ENCODE measurements around the gene RPN2. TPM values are rescaled to one million over a fixed set of nuclear protein-coding genes. Genes with fewer than 3 reads are reported as not detected.

RPN2 gene
- total RNA-seq (2021) (164 and 185 TPM in 2 replicates), Bru-seq, nascent RNA (percentile 90 among the genes with signal in this experiment), BruChase-seq, experiment 1, labeled RNA remaining after a 2-hour chase (percentile 78 among the genes with signal in this experiment), BruChase-seq, experiment 2, labeled RNA remaining after a 6-hour chase (percentile 87 among the genes with signal in this experiment)
- long read RNA-seq, transcript RPN2-201 (17 exons, 2,515 nt) = major isoform, 422 of 512 reads
- long read RNA-seq, partial matches to known transcripts = 24 of 512 reads
- long read RNA-seq, other reads (novel, unspliced or antisense) = 66 of 512 reads

DNA sequence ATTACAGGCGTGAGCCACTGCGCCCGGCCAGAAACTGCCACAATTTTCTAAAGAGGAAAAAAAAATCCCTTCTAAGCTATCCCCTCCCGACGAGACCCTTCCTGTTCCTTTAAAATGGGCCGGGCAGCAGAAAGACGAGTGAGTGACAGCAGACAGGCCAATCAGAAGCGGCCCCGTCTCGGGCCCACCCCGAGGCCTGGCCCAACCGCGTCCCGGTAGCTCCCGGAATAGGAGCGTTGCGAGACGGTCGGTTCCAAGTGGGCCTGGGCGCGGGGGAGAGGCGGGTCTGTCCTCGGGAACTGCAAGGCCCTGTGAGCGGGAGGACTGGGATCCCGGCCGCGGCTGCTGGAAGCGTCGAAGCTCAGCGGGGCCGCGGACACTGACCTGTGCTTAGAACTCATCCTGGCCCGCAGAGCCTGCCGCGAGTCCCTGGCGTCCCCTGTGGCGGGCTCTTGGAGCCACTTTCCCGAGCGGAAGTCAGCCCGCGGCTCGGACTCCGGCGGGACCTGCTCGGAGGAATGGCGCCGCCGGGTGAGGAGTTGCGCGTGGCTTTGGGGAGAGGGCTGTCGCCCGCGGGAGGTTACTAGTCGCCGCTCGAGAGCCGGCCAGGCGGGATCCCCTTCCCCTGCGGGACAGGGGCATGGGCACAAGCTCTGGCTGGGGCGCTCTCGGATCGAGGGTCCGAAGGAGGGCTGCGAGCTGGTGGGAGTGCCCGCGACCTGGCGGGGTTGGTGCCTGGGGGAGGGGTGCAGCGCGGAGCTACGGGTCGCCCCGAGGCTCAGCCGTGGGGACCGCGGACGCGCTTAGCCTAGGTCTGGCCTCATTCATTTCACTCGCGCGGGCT is at the start of gene RPN2, which contains the start of gene MROH8:
Gene RPN2 (plus strand): TSS at position 492 of the 844 bp plus-strand sequence. CDS start 27 bp downstream, at position 519.
Gene MROH8 (minus strand): TSS at position 710 of the 844 bp plus-strand sequence.
- Histone ChIP-seq H3F3A (ENCODE audit: insufficient read depth, low read depth) (peaks cover 8% of the 10 kb centered on the region), H3K27me3 (ENCODE audit: insufficient read depth, low read depth) (no peaks in the 10 kb centered on the region), H3K4me2 (peak within 1 kb of the TSS; percentile 92), H3K27ac (peak within 1 kb of the TSS; percentile 87), H3K79me2 (ENCODE audit: low read depth) (peaks cover 49% of the 10 kb centered on the region), H3K4me3 (peak within 1 kb of the TSS; percentile 88), H3K4me1 (replicated peaks; ENCODE audit: insufficient read depth) (peaks cover 15% of the 10 kb centered on the region), H3K9me3 (ENCODE audit: insufficient read depth, low read depth) (no peaks in the 10 kb centered on the region), H3K9me2 (ENCODE audit: insufficient read depth) (no peaks in the 10 kb centered on the region), H3K36me3 (ENCODE audit: low read depth) (peaks cover 7% of the 10 kb centered on the region; the same call in 1 of the 2 replicates), H4K20me1 (ENCODE audit: insufficient read depth) (peaks cover 35% of the 10 kb centered on the region), H2AFZ (peak within 1 kb of the TSS; percentile 96)
- intact Hi-C loops (cut with micrococcal nuclease; ENCODE audit: unreplicated experiment) = loop anchor here (1.0 kb wide), 1 partner anchor 84 kb away; the partner anchor contains the start of gene RBL1
- peak; percentile 90 to 99 for DNase-seq
- TF ChIP-seq, protein P1, sequence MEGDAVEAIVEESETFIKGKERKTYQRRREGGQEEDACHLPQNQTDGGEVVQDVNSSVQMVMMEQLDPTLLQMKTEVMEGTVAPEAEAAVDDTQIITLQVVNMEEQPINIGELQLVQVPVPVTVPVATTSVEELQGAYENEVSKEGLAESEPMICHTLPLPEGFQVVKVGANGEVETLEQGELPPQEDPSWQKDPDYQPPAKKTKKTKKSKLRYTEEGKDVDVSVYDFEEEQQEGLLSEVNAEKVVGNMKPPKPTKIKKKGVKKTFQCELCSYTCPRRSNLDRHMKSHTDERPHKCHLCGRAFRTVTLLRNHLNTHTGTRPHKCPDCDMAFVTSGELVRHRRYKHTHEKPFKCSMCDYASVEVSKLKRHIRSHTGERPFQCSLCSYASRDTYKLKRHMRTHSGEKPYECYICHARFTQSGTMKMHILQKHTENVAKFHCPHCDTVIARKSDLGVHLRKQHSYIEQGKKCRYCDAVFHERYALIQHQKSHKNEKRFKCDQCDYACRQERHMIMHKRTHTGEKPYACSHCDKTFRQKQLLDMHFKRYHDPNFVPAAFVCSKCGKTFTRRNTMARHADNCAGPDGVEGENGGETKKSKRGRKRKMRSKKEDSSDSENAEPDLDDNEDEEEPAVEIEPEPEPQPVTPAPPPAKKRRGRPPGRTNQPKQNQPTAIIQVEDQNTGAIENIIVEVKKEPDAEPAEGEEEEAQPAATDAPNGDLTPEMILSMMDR (conservative IDR thresholded peaks at IDR 0.05) = no peak
- no peak for TF ChIP-seq EZH2 (IDR thresholded peaks at IDR 0.05; ENCODE audit: low read depth)
- ChIA-PET POLR2A (ENCODE audit: unreplicated experiment) (interaction anchor here (0.6 to 1.5 kb wide), 7 partner anchors 16 to 1724 kb away, joined by 3 to 5 read pairs (median 3); no protein-coding TSS in a partner anchor), CTCF (interaction anchor here (0.6 to 1.9 kb wide), 2 partner anchors 13 to 1741 kb away, joined by 3 to 6 read pairs; partner anchors contain the start of gene GDF5)
- no TSS peak for BruUV-seq (replicated peaks)

- CTCF ChIA-PET = no interaction called here
- Histone ChIP-seq H3K9me2 (ENCODE audit: insufficient read depth) (no peaks in the 10 kb centered on the region), H3K27ac (no peak overlapping the region), H3K9me3 (ENCODE audit: insufficient read depth, low read depth) (no peaks in the 10 kb centered on the region), H3K36me3 (ENCODE audit: low read depth) (no peaks in the 10 kb centered on the region), H3K4me1 (replicated peaks; ENCODE audit: insufficient read depth) (no peaks in the 10 kb centered on the region), H3F3A (ENCODE audit: insufficient read depth, low read depth) (no peaks in the 10 kb centered on the region), H3K79me2 (ENCODE audit: low read depth) (no peaks in the 10 kb centered on the region), H3K4me2 (no peak overlapping the region), H3K4me3 (no peak overlapping the region), H3K27me3 (ENCODE audit: insufficient read depth, low read depth) (no peaks in the 10 kb centered on the region; the same call in 1 of the 2 replicates), H4K20me1 (ENCODE audit: insufficient read depth) (no peaks in the 10 kb centered on the region), H2AFZ (no peak overlapping the region)
- BruUV-seq (replicated peaks) = no TSS peak
- POLR2A ChIA-PET (ENCODE audit: unreplicated experiment) = no interaction called here
- no peak for TF ChIP-seq EZH2 (IDR thresholded peaks at IDR 0.05; ENCODE audit: low read depth)
- TF ChIP-seq, protein P1 (conservative IDR thresholded peaks at IDR 0.05) = no peak
- no peak for DNase-seq
- intact Hi-C loops (cut with micrococcal nuclease; ENCODE audit: unreplicated experiment) = no loop called here
Measured at GRCh38 chr20:37131486-37131885, 47.6 kb upstream of the RPN2 start.

- Histone ChIP-seq H3K4me2 (no peak overlapping the region), H3K4me1 (replicated peaks; ENCODE audit: insufficient read depth) (no peaks in the 10 kb centered on the region), H3K9me3 (ENCODE audit: insufficient read depth, low read depth) (no peaks in the 10 kb centered on the region), H4K20me1 (ENCODE audit: insufficient read depth) (no peaks in the 10 kb centered on the region), H3K79me2 (ENCODE audit: low read depth) (no peaks in the 10 kb centered on the region), H3K27ac (no peak overlapping the region), H3K36me3 (ENCODE audit: low read depth) (no peaks in the 10 kb centered on the region), H3K9me2 (ENCODE audit: insufficient read depth) (no peaks in the 10 kb centered on the region), H2AFZ (no peak overlapping the region), H3F3A (ENCODE audit: insufficient read depth, low read depth) (no peaks in the 10 kb centered on the region), H3K27me3 (ENCODE audit: insufficient read depth, low read depth) (no peaks in the 10 kb centered on the region; the same call in 1 of the 2 replicates), H3K4me3 (no peak overlapping the region)
- CTCF ChIA-PET = no interaction called here
- BruUV-seq (replicated peaks) = no TSS peak
- POLR2A ChIA-PET (ENCODE audit: unreplicated experiment) = no interaction called here
- intact Hi-C loops (cut with micrococcal nuclease; ENCODE audit: unreplicated experiment) = no loop called here
- TF ChIP-seq EZH2 (IDR thresholded peaks at IDR 0.05; ENCODE audit: low read depth) = no peak
- TF ChIP-seq, protein P1 (conservative IDR thresholded peaks at IDR 0.05) = no peak
- DNase-seq = no peak
Measured at GRCh38 chr20:37133952-37134351, 45.2 kb upstream of the RPN2 start.
